H9 (cell line): ENCODE measurements around the gene HERC4. TPM values are rescaled to one million over a fixed set of nuclear protein-coding genes. Genes with fewer than 3 reads are reported as not detected.

Experiments
- DNase-seq: peaks from one replicate; pipeline ENCODE4 v3.0.0-alpha.2; 2017
- H2AFZ ChIP-seq: one replicate; pipeline ENCODE4 v1.6.1; 2013; ENCODE audit warnings: mild to moderate bottlenecking, low read length, control low read depth, moderate library complexity
- H2AK5ac ChIP-seq: 2 replicates; pipeline ENCODE4 v1.6.1; 2013; ENCODE audit warnings: low read length, control low read depth, mixed read lengths; ENCODE audit not compliant: insufficient read length
- H2BK120ac ChIP-seq: one replicate; pipeline ENCODE4 v1.6.1; 2013; ENCODE audit warnings: low read depth, mild to moderate bottlenecking, low read length, control low read depth, inconsistent platforms; ENCODE audit not compliant: poor library complexity, severe bottlenecking
- H2BK12ac ChIP-seq: 2 replicates; pipeline ENCODE4 v1.6.1; 2013; ENCODE audit warnings: low read length, control low read depth, mixed read lengths, low read depth; ENCODE audit not compliant: insufficient read length
- H2BK15ac ChIP-seq: 2 replicates; pipeline ENCODE4 v1.6.1; 2013; ENCODE audit warnings: low read depth, low read length, control low read depth
- H2BK20ac ChIP-seq: one replicate; pipeline ENCODE4 v1.6.1; 2013; ENCODE audit warnings: low read depth, mild to moderate bottlenecking, low read length, control low read depth, inconsistent platforms; ENCODE audit not compliant: poor library complexity, severe bottlenecking
- H2BK5ac ChIP-seq: 2 replicates; pipeline ENCODE4 v1.6.1; 2013; ENCODE audit warnings: low read length, control low read depth, mixed read lengths; ENCODE audit not compliant: insufficient read length
- H3K14ac ChIP-seq: 2 replicates; pipeline ENCODE4 v1.6.1; 2013; ENCODE audit warnings: low read length, control low read depth; ENCODE audit not compliant: insufficient read depth
- H3K18ac ChIP-seq: 2 replicates; pipeline ENCODE4 v1.6.1; 2013; ENCODE audit warnings: low read depth, mild to moderate bottlenecking, mixed read lengths, low read length, control low read depth; ENCODE audit not compliant: insufficient read length
- H3K23ac ChIP-seq: 2 replicates; pipeline ENCODE4 v1.6.1; 2013; ENCODE audit warnings: low read length, control low read depth, mixed read lengths, low read depth; ENCODE audit not compliant: insufficient read length
- H3K23me2 ChIP-seq: 2 replicates; pipeline ENCODE4 v1.6.1; 2013; ENCODE audit warnings: low read depth, mild to moderate bottlenecking, mixed read lengths, low read length, control low read depth; ENCODE audit not compliant: insufficient read length, poor library complexity, severe bottlenecking
- H3K27ac ChIP-seq: 2 replicates; pipeline ENCODE4 v1.5.1; 2013; ENCODE audit warnings: low read length, control low read depth, mixed read lengths, low read depth; ENCODE audit not compliant: insufficient read length
- H3K27me3 ChIP-seq: 2 replicates; pipeline ENCODE4 v1.6.1; 2013; ENCODE audit warnings: low read length, control low read depth, inconsistent platforms; ENCODE audit not compliant: insufficient read depth
- H3K4ac ChIP-seq: 2 replicates; pipeline ENCODE4 v1.6.1; 2013; ENCODE audit warnings: low read depth, mild to moderate bottlenecking, control low read depth, inconsistent platforms, low read length, moderate library complexity
- H3K4me1 ChIP-seq: 2 replicates; pipeline ENCODE4 v1.6.1; 2013; ENCODE audit warnings: low read length, control low read depth, inconsistent platforms; ENCODE audit not compliant: insufficient read depth
- H3K4me2 ChIP-seq: 2 replicates; pipeline ENCODE4 v1.6.1; 2013; ENCODE audit warnings: low read length, control low read depth, mixed read lengths; ENCODE audit not compliant: insufficient read length, insufficient read depth
- H3K56ac ChIP-seq: 2 replicates; pipeline ENCODE4 v1.6.1; 2013; ENCODE audit warnings: low read depth, mild to moderate bottlenecking, mixed read lengths, low read length, control low read depth; ENCODE audit not compliant: insufficient read length
- H3K79me1 ChIP-seq: 2 replicates; pipeline ENCODE4 v1.6.1; 2013; ENCODE audit warnings: low read depth, mild to moderate bottlenecking, moderate library complexity, low read length, control low read depth, inconsistent platforms; ENCODE audit not compliant: insufficient read depth, poor library complexity, severe bottlenecking
- H3K79me2 ChIP-seq: 2 replicates; pipeline ENCODE4 v1.6.1; 2013; ENCODE audit warnings: low read length, control low read depth, inconsistent platforms; ENCODE audit not compliant: insufficient read depth
- H3K9ac ChIP-seq: 2 replicates; pipeline ENCODE4 v1.6.1; 2013; ENCODE audit warnings: low read length, control low read depth, mixed read lengths; ENCODE audit not compliant: insufficient read length; ENCODE audit errors: extremely low read depth
- H3K9me3 ChIP-seq: one replicate; pipeline ENCODE4 v1.6.1; 2013; ENCODE audit warnings: low read depth, low read length, inconsistent platforms; ENCODE audit not compliant: control insufficient read depth
- H3T11ph ChIP-seq: one replicate; pipeline ENCODE4 v1.6.1; 2013; ENCODE audit warnings: mild to moderate bottlenecking, low read length, control low read depth, inconsistent platforms
- H4K20me1 ChIP-seq: one replicate; pipeline ENCODE4 v1.6.1; 2013; ENCODE audit not compliant: control insufficient read depth, insufficient read length, insufficient read depth
- H4K5ac ChIP-seq: 2 replicates; pipeline ENCODE4 v1.6.1; 2013; ENCODE audit warnings: low read depth, mild to moderate bottlenecking, mixed read lengths, low read length, control low read depth; ENCODE audit not compliant: insufficient read length
- H4K8ac ChIP-seq: replicated peaks from 2 replicates; pipeline ENCODE4 v1.6.1; 2013; ENCODE audit warnings: low read length, control low read depth, mixed read lengths, low read depth; ENCODE audit not compliant: insufficient read length
- H4K91ac ChIP-seq: 2 replicates; pipeline ENCODE4 v1.6.1; 2013; ENCODE audit warnings: low read depth, mild to moderate bottlenecking, moderate library complexity, mixed read lengths, low read length, control low read depth; ENCODE audit not compliant: insufficient read length
- H3K27ac Mint-ChIP-seq, 3 experiments: 2 replicates in 2 of 3; 3 replicates in 1 of 3; pipeline ENCODE4 v1.8.0; 2020 to 2021; ENCODE audit warnings: mixed read lengths in 3 of 3, mild to moderate bottlenecking in 1 of 3, moderate library complexity in 1 of 3
- H3K27me3 Mint-ChIP-seq: 2 replicates; pipeline ENCODE4 v1.8.0; 2021; ENCODE audit warnings: low read depth, mild to moderate bottlenecking, moderate library complexity, mixed read lengths
- H3K36me3 Mint-ChIP-seq, 3 experiments: 2 replicates in 2 of 3; 3 replicates in 1 of 3; pipeline ENCODE4 v1.8.0; 2020 to 2021; ENCODE audit warnings: low read depth in 3 of 3, mixed read lengths in 3 of 3; ENCODE audit not compliant: insufficient read depth in 1 of 3
- H3K4me1 Mint-ChIP-seq, 2 experiments: 2 replicates each; pipeline ENCODE4 v1.8.0; 2020; ENCODE audit warnings: mixed read lengths in 2 of 2
- H3K4me3 Mint-ChIP-seq, 2 experiments: 2 replicates in 1 of 2; 3 replicates in 1 of 2; pipeline ENCODE4 v1.8.0; 2020 to 2021; ENCODE audit warnings: mild to moderate bottlenecking in 2 of 2, mixed read lengths in 2 of 2, moderate library complexity in 1 of 2
- H3K9me3 Mint-ChIP-seq, 2 experiments: 2 replicates in 1 of 2; 3 replicates in 1 of 2; pipeline ENCODE4 v1.8.0; 2020; ENCODE audit warnings: mild to moderate bottlenecking in 2 of 2, mixed read lengths in 2 of 2, moderate library complexity in 1 of 2
- WGBS: extraction: QIAGEN DNeasy Blood & Tissue Kit; methylation state at CpG from one replicate; pipeline ENCODE4 v1.1.7; 2013; ENCODE audit warnings: missing lambda C conversion rate, low lambda C conversion rate, mixed read lengths; ENCODE audit not compliant: insufficient read length; ENCODE audit errors: extremely low coverage; 5-methylcytosine and 5-hydroxymethylcytosine counted together
- total RNA-seq: library from RNA; stranded (reverse); gene quantifications from 2 replicates; pipeline ENCODE4 v1.2.1, GENCODE V29; 2021
- TF ChIP-seq, protein P1 (sequence below): fragments of 200-600 bp; sonication (generic); conservative IDR thresholded peaks from 3 replicates; pipeline ENCODE4 v1.8.0; 2021; ENCODE audit warnings: antibody characterized with exemption, mild to moderate bottlenecking

The HERC4 gene
- total RNA-seq, 1 experiment from 2014 or later = 24.5 TPM

DNA sequence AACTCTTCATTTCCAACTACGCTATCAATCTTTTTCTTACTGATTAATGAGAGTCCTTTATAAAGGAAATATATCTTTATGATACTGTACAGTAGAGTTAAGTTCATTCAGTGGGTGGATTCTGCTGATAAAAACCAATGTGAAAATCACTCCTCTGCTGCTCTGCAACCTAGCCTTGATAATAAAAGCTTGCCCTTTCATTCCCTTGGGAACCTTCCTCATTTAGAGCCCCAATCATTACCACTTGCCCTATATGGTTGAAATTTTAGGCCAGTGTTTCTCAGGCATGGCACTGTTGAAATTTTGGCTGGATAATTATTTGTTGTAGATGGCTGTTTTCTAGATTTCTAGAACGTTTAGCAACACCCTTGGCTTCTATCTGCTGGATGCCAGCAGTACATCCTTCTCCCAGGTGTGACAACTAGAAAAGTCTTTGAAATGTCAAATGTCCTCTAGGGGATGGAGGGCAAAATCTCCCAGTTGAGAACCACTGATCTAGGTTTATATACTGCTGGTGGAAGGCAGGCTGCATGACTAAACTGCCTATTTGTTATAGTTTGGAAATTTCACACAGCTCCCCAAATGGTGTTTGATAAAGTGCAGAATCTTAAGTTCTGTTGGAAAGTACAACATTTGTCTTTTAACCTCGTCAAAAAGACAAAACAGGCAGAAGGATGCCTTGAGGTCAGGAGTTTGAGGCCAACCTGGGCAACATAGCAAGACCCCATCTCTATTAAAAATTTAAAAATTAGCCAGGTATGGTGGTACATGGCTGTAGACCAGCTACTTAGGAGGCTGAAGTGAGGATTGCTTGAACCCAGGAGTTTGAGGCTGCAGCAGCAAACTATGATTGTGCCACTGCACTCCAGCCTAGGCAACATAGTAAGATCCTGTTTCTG is 199.5 kb downstream of the HERC4 start:
- Histone ChIP-seq H3K18ac (no peak overlapping the region), H3K79me2 (no peaks in the 10 kb centered on the region), H3K27me3 (no peaks in the 10 kb centered on the region), H3K23me2 (no peaks in the 10 kb centered on the region), H2BK15ac (no peak overlapping the region), H4K8ac (no peak overlapping the region), H3K4me2 (no peak overlapping the region), H2BK120ac (no peak overlapping the region), H3K27ac (no peak overlapping the region), H3K79me1 (no peaks in the 10 kb centered on the region), H3K14ac (no peak overlapping the region), H4K5ac (no peak overlapping the region), H3K56ac (no peak overlapping the region), H3K9ac (no peak overlapping the region), H3K4ac (no peak overlapping the region), H4K91ac (no peak overlapping the region), H2AFZ (no peak overlapping the region), H2AK5ac (no peak overlapping the region), H2BK5ac (no peak overlapping the region), H2BK12ac (no peak overlapping the region), H2BK20ac (no peak overlapping the region), H3K23ac (no peak overlapping the region), H3T11ph (no peak overlapping the region), H3K4me1 (no peaks in the 10 kb centered on the region), H4K20me1 (no peaks in the 10 kb centered on the region), H3K9me3 (no peaks in the 10 kb centered on the region)
- no peaks in the 10 kb centered on the region for H3K36me3 Mint-ChIP-seq
- no peak overlapping the region for H3K27ac Mint-ChIP-seq
- H3K9me3 Mint-ChIP-seq = no peaks in the 10 kb centered on the region
- TF ChIP-seq, protein P1, sequence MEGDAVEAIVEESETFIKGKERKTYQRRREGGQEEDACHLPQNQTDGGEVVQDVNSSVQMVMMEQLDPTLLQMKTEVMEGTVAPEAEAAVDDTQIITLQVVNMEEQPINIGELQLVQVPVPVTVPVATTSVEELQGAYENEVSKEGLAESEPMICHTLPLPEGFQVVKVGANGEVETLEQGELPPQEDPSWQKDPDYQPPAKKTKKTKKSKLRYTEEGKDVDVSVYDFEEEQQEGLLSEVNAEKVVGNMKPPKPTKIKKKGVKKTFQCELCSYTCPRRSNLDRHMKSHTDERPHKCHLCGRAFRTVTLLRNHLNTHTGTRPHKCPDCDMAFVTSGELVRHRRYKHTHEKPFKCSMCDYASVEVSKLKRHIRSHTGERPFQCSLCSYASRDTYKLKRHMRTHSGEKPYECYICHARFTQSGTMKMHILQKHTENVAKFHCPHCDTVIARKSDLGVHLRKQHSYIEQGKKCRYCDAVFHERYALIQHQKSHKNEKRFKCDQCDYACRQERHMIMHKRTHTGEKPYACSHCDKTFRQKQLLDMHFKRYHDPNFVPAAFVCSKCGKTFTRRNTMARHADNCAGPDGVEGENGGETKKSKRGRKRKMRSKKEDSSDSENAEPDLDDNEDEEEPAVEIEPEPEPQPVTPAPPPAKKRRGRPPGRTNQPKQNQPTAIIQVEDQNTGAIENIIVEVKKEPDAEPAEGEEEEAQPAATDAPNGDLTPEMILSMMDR = no peak
- peaks cover 0 to 8% of the 10 kb centered on the region in 2 experiments; a peak in 2 of 4 replicates for H3K4me1 Mint-ChIP-seq
- H3K4me3 Mint-ChIP-seq = no peak overlapping the region
- WGBS = no CpG with 5 or more reads among the region's 3 CpGs
- no peaks in the 10 kb centered on the region for H3K27me3 Mint-ChIP-seq
- DNase-seq = no peak

Other genes starting within 250 kb of the HERC4 start
- gene DNAJC12, start 237.1 kb downstream of the HERC4 start, total RNA-seq = 0.85 and 0.90 TPM in 2 replicates
- 76.7 and 83.8 TPM in 2 replicates for gene SIRT1, start 190.6 kb downstream of the HERC4 start, total RNA-seq
- not detected in 2 replicates for gene MYPN, start 34.2 kb upstream of the HERC4 start, total RNA-seq
- gene ATOH7, start 156.8 kb upstream of the HERC4 start, total RNA-seq = 0.20 and 0.29 TPM in 2 replicates